Neural progenitor cell (in vitro differentiated cells): ENCODE data around the gene LIMK2. TPM values are rescaled to one million over a fixed set of nuclear protein-coding genes. Genes with fewer than 3 reads are reported as not detected.

Source experiments
- DNase-seq: peaks from one replicate; pipeline ENCODE4 v3.0.0-alpha.2; 2016; ENCODE audit warnings: low spot score
- H2AFZ ChIP-seq: fragments of 200-600 bp; sonication (generic); replicated peaks from 2 replicates; pipeline ENCODE4 v1.6.1; 2016; ENCODE audit warnings: antibody characterized with exemption
- H3F3A ChIP-seq: fragments of 200-600 bp; sonication (generic); 2 replicates; pipeline ENCODE4 v1.6.1; 2016; ENCODE audit warnings: antibody characterized with exemption, low read depth
- H3K27ac ChIP-seq: fragments of 200-600 bp; sonication (generic); 2 replicates; pipeline ENCODE4 v1.5.1; 2016; ENCODE audit warnings: mild to moderate bottlenecking
- H3K27me3 ChIP-seq: fragments of 200-600 bp; sonication (generic); 2 replicates; pipeline ENCODE4 v1.6.1; 2016; ENCODE audit warnings: mild to moderate bottlenecking, moderate library complexity
- H3K36me3 ChIP-seq: fragments of 200-600 bp; sonication (generic); 2 replicates; pipeline ENCODE4 v1.5.1; 2016
- H3K4me1 ChIP-seq: fragments of 200-600 bp; sonication (generic); 2 replicates; pipeline ENCODE4 v1.6.1; 2016; ENCODE audit warnings: mixed run types
- H3K4me2 ChIP-seq: fragments of 200-600 bp; sonication (generic); 2 replicates; pipeline ENCODE4 v1.6.1; 2016
- H3K4me3 ChIP-seq: fragments of 200-600 bp; sonication (generic); 2 replicates; pipeline ENCODE4 v1.5.1; 2016
- H3K79me2 ChIP-seq: fragments of 200-600 bp; sonication (generic); 2 replicates; pipeline ENCODE4 v1.6.1; 2016; ENCODE audit warnings: low read depth
- H3K9ac ChIP-seq: fragments of 200-600 bp; sonication (generic); 2 replicates; pipeline ENCODE4 v1.6.1; 2016
- H3K9me3 ChIP-seq: fragments of 200-600 bp; sonication (generic); 2 replicates; pipeline ENCODE4 v1.5.1; 2016; ENCODE audit warnings: low read depth
- H4K20me1 ChIP-seq: fragments of 200-600 bp; sonication (generic); 2 replicates; pipeline ENCODE4 v1.6.1; 2016; ENCODE audit warnings: low read depth
- H3K27ac Mint-ChIP-seq: 3 replicates; pipeline ENCODE4 v1.8.0; 2021; ENCODE audit warnings: mixed read lengths
- H3K27me3 Mint-ChIP-seq: 2 replicates; pipeline ENCODE4 v1.8.0; 2022; ENCODE audit warnings: low read depth, mild to moderate bottlenecking, inconsistent platforms, moderate library complexity, mixed read lengths; ENCODE audit not compliant: insufficient read depth
- H3K36me3 Mint-ChIP-seq: 3 replicates; pipeline ENCODE4 v1.8.0; 2021; ENCODE audit warnings: mixed read lengths
- H3K4me1 Mint-ChIP-seq: 3 replicates; pipeline ENCODE4 v1.8.0; 2021; ENCODE audit warnings: mixed read lengths
- H3K4me3 Mint-ChIP-seq: 3 replicates; pipeline ENCODE4 v1.8.0; 2021; ENCODE audit warnings: mild to moderate bottlenecking, moderate library complexity, mixed read lengths
- H3K9me3 Mint-ChIP-seq: 3 replicates; pipeline ENCODE4 v1.8.0; 2020; ENCODE audit warnings: mixed read lengths
- CTCF ChIP-seq: fragments of 200-600 bp; sonication (generic); IDR thresholded peaks from 2 replicates; pipeline ENCODE4 v1.5.1; 2017; ENCODE audit warnings: antibody characterized with exemption, mild to moderate bottlenecking
- EZH2 ChIP-seq: fragments of 200-600 bp; sonication (generic); IDR thresholded peaks from 2 replicates; pipeline ENCODE4 v1.6.1; 2017; ENCODE audit warnings: antibody characterized with exemption, mild to moderate bottlenecking, moderate library complexity
- EZH2phosphoT487 ChIP-seq: fragments of 200-600 bp; sonication (generic); IDR thresholded peaks from 2 replicates; pipeline ENCODE4 v1.6.1; 2017; ENCODE audit warnings: antibody characterized with exemption
- total RNA-seq: library from RNA; depleted of rRNA; stranded (reverse); fragments of >200 nt; gene quantifications from 2 replicates; pipeline ENCODE4 v1.2.3, GENCODE V29; 2015; ENCODE audit warnings: low replicate concordance

Gene LIMK2
- total RNA-seq, 1 donor from 2014 or later: 28.1 TPM

GRCh38 chr22:31210556-31211421 lies 1.3 kb upstream of the LIMK2 start:
- Histone ChIP-seq H3K4me3 (no peak overlapping the region), H3K4me2 (no peak overlapping the region), H3K9ac (no peak overlapping the region), H3K9me3 (no peaks in the 10 kb centered on the region), H3F3A (peaks cover 6% of the 10 kb centered on the region), H3K27me3 (no peaks in the 10 kb centered on the region), H3K27ac (no peak overlapping the region), H3K4me1 (peaks cover 10% of the 10 kb centered on the region), H3K36me3 (no peaks in the 10 kb centered on the region), H4K20me1 (no peaks in the 10 kb centered on the region), H2AFZ (no peak overlapping the region), H3K79me2 (peaks cover 35% of the 10 kb centered on the region)
- no peak for DNase-seq
- H3K4me3 Mint-ChIP-seq: peak overlapping the region; percentile 50
- no peaks in the 10 kb centered on the region for H3K36me3 Mint-ChIP-seq
- H3K4me1 Mint-ChIP-seq: peaks cover 15% of the 10 kb centered on the region
- TF ChIP-seq CTCF (no peak), EZH2 (no peak), EZH2phosphoT487 (no peak)
- no peak overlapping the region for H3K27ac Mint-ChIP-seq
- H3K27me3 Mint-ChIP-seq: peaks cover 5% of the 10 kb centered on the region
- H3K9me3 Mint-ChIP-seq: no peaks in the 10 kb centered on the region

- peaks cover 2% of the 10 kb centered on the region for H4K20me1 ChIP-seq
- H3K27me3 ChIP-seq: no peaks in the 10 kb centered on the region
- H3K4me2 ChIP-seq: peak overlapping the region; percentile 95
- H3K79me2 ChIP-seq: peaks cover 42% of the 10 kb centered on the region
- Mint-ChIP-seq H3K27me3 (peaks cover 5% of the 10 kb centered on the region), H3K36me3 (no peaks in the 10 kb centered on the region), H3K4me3 (peak overlapping the region; percentile 92), H3K27ac (no peak overlapping the region), H3K9me3 (no peaks in the 10 kb centered on the region), H3K4me1 (peaks cover 15% of the 10 kb centered on the region)
- H3K4me1 ChIP-seq: peaks cover 11% of the 10 kb centered on the region
- no peak for TF ChIP-seq EZH2
- TF ChIP-seq EZH2phosphoT487: no peak
- no peak for TF ChIP-seq CTCF
- peak overlapping the region; percentile 73 for H3K4me3 ChIP-seq
- H3K9me3 ChIP-seq: no peaks in the 10 kb centered on the region
- no peak overlapping the region for H3K9ac ChIP-seq
- H2AFZ ChIP-seq: peak overlapping the region; percentile 77
- H3F3A ChIP-seq: peaks cover 6% of the 10 kb centered on the region
- no peak for DNase-seq
- no peak overlapping the region for H3K27ac ChIP-seq
- H3K36me3 ChIP-seq: no peaks in the 10 kb centered on the region
Measured at GRCh38 chr22:31211482-31211861, 626 bp upstream of the LIMK2 start.

GRCh38 chr22:31212783-31213629 lies 908 bp downstream of the LIMK2 start:
- Histone ChIP-seq H3K9me3 (no peaks in the 10 kb centered on the region), H3F3A (peaks cover 21% of the 10 kb centered on the region), H4K20me1 (peaks cover 18% of the 10 kb centered on the region), H3K9ac (peak overlapping the region; percentile 56), H3K79me2 (peaks cover 57% of the 10 kb centered on the region), H3K36me3 (no peaks in the 10 kb centered on the region), H2AFZ (peak overlapping the region; percentile 71), H3K4me1 (peaks cover 26% of the 10 kb centered on the region), H3K4me2 (peak overlapping the region; percentile 95), H3K27ac (no peak overlapping the region), H3K27me3 (no peaks in the 10 kb centered on the region), H3K4me3 (peak overlapping the region; percentile 73)
- TF ChIP-seq EZH2phosphoT487 (no peak), EZH2 (no peak), CTCF (no peak)
- Mint-ChIP-seq H3K27me3 (peaks cover 3% of the 10 kb centered on the region), H3K27ac (no peak overlapping the region), H3K4me3 (peak overlapping the region; percentile 92), H3K4me1 (peaks cover 22% of the 10 kb centered on the region), H3K9me3 (no peaks in the 10 kb centered on the region), H3K36me3 (no peaks in the 10 kb centered on the region)
- peak; percentile 17 for DNase-seq
